Central memory CD8-positive, alpha-beta T cell (primary cell): Measurements from ENCODE around the gene S100Z.
"Not testable (repeated sequence)": the region's sequence is repeated elsewhere in the genome, so short reads cannot be mapped to it uniquely, and the experiment has no call there.

Source experiments
- ATAC-seq: fragments of 150-1000 bp; cut with Tn5 transposase; replicated peaks from 2 replicates; pipeline ENCODE4 v1.10.0; 2022; ENCODE audit warnings: mild to moderate bottlenecking, moderate FRiP score, moderate number of reproducible peaks; ENCODE audit not compliant: poor library complexity, severe bottlenecking; ENCODE audit errors: extremely low read depth
- DNase-seq, 2 donors: peaks; one replicate each; pipeline ENCODE4 v3.0.0; 2021; ENCODE audit warnings: low spot score in 2 of 2
- H3K27ac Mint-ChIP-seq: one replicate; pipeline ENCODE4 v1.8.0; 2022; ENCODE audit warnings: low read depth, mild to moderate bottlenecking, moderate library complexity, mixed read lengths
- H3K27me3 Mint-ChIP-seq: one replicate; pipeline ENCODE4 v1.8.0; 2022; ENCODE audit warnings: mixed read lengths
- H3K36me3 Mint-ChIP-seq: one replicate; pipeline ENCODE4 v1.8.0; 2022; ENCODE audit warnings: mild to moderate bottlenecking, moderate library complexity, mixed read lengths; ENCODE audit not compliant: insufficient read depth
- H3K4me1 Mint-ChIP-seq: one replicate; pipeline ENCODE4 v1.8.0; 2022; ENCODE audit warnings: mixed read lengths
- H3K4me3 Mint-ChIP-seq: one replicate; pipeline ENCODE4 v1.8.0; 2022; ENCODE audit warnings: mild to moderate bottlenecking, moderate library complexity, mixed read lengths
- H3K9me3 Mint-ChIP-seq: one replicate; pipeline ENCODE4 v1.8.0; 2022; ENCODE audit warnings: mixed read lengths

S100Z gene

DNA sequence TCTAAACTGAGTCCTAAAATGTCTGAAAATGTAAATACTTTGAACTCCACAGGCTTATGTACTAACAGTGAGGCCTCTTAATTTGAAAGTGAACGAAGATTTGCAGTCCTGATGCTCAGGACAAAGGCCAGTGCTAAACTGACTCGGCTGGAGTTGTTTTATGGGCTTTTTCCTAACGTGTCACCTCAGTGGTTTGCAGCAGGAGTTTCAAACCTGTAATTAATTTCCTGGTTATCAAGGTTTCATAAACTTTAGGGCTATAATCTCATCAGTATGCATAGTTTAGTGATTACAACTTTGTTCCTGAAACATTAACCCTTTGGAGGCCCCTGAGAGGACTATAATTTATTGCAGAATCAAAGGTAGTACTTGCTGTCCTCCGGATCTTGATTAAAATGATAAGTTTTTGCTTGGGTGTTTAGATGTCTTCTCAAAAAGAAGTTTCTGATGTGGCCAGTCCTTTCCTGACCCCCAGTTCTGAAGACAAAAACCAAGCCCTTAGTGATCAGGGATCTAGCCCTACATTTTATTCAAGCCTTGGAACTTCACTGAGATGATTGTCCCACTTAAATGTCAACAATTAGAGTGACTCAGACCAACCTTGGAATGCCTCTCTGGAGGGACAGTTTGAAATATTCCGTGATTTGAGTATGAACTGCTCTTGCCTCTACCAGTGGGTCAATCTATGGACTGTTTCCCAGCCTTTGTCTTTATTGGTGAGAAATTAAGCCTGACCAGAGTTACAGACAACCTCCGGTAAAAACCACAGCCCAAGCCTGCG is 11.1 kb upstream of the S100Z start:
- H3K27ac Mint-ChIP-seq, result no peak overlapping the region
- no peaks in the 10 kb centered on the region for H3K4me1 Mint-ChIP-seq
- ATAC-seq, result no peak
- H3K4me3 Mint-ChIP-seq, result no peak overlapping the region
- DNase-seq, result no peak
- H3K27me3 Mint-ChIP-seq, result peaks cover 18% of the 10 kb centered on the region
- H3K36me3 Mint-ChIP-seq, result no peaks in the 10 kb centered on the region
- H3K9me3 Mint-ChIP-seq, result no peaks in the 10 kb centered on the region

DNA sequence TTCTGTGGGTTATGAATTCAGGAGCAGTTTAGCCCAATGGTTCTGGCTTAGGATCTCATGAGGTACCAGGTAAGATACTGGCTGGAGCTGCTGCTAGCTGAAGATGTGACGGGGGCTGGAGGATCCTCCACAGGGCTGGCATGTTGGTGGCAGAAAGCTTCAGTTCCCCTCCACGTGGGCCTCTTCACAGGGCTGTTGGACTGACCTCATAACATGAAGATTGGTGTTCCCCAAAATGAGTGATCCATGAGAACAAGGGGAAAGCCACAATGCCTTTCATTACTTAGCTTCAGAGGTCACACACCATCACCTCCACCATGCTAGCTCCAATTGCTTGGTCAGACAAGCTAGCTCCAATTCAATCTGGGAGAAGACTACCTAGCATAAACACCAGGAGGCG is 8.5 kb upstream of the S100Z start:
- no peak for DNase-seq
- ATAC-seq, result no peak
- no peaks in the 10 kb centered on the region for H3K36me3 Mint-ChIP-seq
- no peaks in the 10 kb centered on the region for H3K4me1 Mint-ChIP-seq
- H3K27me3 Mint-ChIP-seq, result peaks cover 18% of the 10 kb centered on the region
- H3K9me3 Mint-ChIP-seq, result no peaks in the 10 kb centered on the region
- no peak overlapping the region for H3K27ac Mint-ChIP-seq
- no peak overlapping the region for H3K4me3 Mint-ChIP-seq

DNA sequence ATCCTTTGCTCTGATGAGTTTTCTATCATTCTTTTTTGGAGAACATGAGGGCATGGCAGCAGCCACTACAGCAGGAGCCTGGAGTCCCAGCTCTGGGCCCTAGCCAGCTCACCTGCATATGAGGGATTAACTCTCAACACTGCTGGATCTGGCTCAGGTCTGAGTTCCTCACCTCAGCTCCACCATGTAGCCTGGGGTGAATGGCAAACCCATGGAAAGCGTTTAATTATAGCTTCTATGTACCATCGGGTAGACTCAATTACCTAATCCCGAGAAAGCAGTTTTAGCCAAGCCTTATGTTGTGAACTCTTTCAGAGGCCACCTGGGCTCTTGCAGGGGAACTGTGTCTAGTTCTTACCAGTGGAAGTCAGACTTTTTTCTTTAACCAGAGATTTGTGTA is 3.9 kb upstream of the S100Z start:
- H3K27ac Mint-ChIP-seq, result no peak overlapping the region
- DNase-seq, result no peak
- no peaks in the 10 kb centered on the region for H3K9me3 Mint-ChIP-seq
- ATAC-seq, result no peak
- peaks cover 18% of the 10 kb centered on the region for H3K27me3 Mint-ChIP-seq
- no peaks in the 10 kb centered on the region for H3K36me3 Mint-ChIP-seq
- H3K4me3 Mint-ChIP-seq, result no peak overlapping the region
- peaks cover 5% of the 10 kb centered on the region for H3K4me1 Mint-ChIP-seq

GRCh38 chr5:76850543-76851145 is 830 bp downstream of the S100Z start:
- peaks cover 10% of the 10 kb centered on the region for H3K4me1 Mint-ChIP-seq
- ATAC-seq (no peak), DNase-seq (no peak)
- H3K27ac Mint-ChIP-seq, result no peak overlapping the region
- H3K9me3 Mint-ChIP-seq, result peaks cover 2% of the 10 kb centered on the region
- no peak overlapping the region for H3K4me3 Mint-ChIP-seq
- H3K27me3 Mint-ChIP-seq, result no peaks in the 10 kb centered on the region
- H3K36me3 Mint-ChIP-seq, result no peaks in the 10 kb centered on the region

DNA sequence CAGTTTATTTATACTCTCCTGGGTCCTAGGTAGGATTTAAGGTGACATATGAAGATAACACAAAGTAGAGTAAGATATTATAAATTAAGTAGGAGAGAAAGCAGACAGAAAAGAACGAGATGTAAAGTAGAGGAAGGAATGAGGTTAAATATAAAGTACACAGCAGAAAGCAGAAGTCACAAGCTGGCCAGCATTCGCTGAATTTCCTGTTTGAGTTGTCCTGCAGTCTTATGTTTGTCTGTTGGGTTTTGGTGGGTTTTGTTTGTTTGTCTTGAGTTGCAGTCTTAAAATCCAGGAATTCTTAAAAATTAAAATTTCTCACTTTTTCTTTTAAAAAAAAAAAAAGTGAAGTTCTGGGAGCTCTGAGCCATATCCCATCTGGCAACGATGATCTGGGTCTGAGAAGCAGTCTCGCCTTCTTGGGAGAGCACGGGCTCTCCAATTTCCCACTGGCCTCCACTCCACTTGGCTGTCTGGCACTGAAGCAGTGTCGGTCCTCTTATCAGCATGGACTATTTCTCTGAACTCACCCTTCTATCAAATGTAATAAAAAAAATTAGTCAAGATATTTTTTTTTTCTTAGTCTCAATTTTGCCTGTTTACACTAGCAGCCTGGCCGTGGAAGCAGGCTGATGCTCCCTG is 2.0 kb downstream of the S100Z start:
- DNase-seq (no peak), ATAC-seq (no peak)
- no peak overlapping the region for H3K4me3 Mint-ChIP-seq
- no peaks in the 10 kb centered on the region for H3K36me3 Mint-ChIP-seq
- H3K4me1 Mint-ChIP-seq, result peaks cover 22% of the 10 kb centered on the region
- peaks cover 7% of the 10 kb centered on the region for H3K9me3 Mint-ChIP-seq
- no peaks in the 10 kb centered on the region for H3K27me3 Mint-ChIP-seq
- H3K27ac Mint-ChIP-seq, result no peak overlapping the region

GRCh38 chr5:76852772-76853171 is 3.0 kb downstream of the S100Z start:
- peaks cover 23% of the 10 kb centered on the region for H3K4me1 Mint-ChIP-seq
- no peak for ATAC-seq
- H3K9me3 Mint-ChIP-seq, result peaks cover 7% of the 10 kb centered on the region
- no peak overlapping the region for H3K27ac Mint-ChIP-seq
- DNase-seq, result no peak
- H3K4me3 Mint-ChIP-seq, result no peak overlapping the region
- H3K27me3 Mint-ChIP-seq, result no peaks in the 10 kb centered on the region
- H3K36me3 Mint-ChIP-seq, result no peaks in the 10 kb centered on the region

DNA sequence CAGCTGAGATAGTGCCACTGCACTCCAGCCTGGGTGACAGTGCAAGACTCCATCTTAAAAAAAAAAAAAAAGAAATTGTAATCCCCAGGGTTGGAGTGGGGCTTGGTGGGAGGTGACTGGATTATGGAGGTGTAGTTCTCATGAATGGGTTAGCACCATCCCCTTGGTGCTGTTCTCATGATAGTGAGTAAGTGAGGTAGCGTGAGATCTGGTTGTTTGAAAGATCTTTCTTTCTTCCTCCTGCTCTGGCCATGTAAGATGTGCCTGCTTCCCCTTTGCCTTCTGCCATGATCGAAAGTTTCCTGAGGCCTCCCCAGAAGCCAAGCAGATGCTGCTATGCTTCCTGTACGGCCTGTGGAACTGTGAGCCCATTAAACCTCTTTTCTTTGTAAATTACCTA is 3.9 kb downstream of the S100Z start:
- not testable (repeated sequence) for ATAC-seq, H3K36me3 Mint-ChIP-seq, H3K27ac Mint-ChIP-seq, H3K9me3 Mint-ChIP-seq, DNase-seq, H3K27me3 Mint-ChIP-seq, H3K4me3 Mint-ChIP-seq
- peaks cover 23% of the 10 kb centered on the region for H3K4me1 Mint-ChIP-seq

DNA sequence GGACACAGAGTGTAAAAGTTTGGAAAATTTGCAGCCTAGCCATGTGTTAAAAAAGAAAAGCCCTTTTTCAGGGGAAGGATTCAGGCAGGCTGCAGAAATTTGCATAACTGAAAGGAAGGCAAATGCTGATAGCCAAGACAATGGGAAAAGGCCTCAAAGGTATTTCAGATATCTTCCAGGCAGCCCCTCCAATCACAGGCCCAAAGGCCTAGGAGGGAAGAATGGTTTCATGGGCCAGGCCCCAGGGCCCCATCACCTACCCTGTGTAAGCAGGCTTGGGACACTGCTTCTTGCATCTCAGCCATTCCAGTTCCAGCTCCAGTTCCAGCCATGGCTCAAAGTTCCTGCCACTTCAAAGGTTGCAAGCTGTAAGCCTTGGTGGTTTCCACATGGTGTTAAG is 4.8 kb downstream of the S100Z start:
- Mint-ChIP-seq H3K4me1 (peaks cover 22% of the 10 kb centered on the region), H3K27ac (no peak overlapping the region), H3K4me3 (no peak overlapping the region), H3K9me3 (peaks cover 7% of the 10 kb centered on the region), H3K27me3 (no peaks in the 10 kb centered on the region), H3K36me3 (no peaks in the 10 kb centered on the region)
- ATAC-seq (no peak), DNase-seq (no peak)

DNA sequence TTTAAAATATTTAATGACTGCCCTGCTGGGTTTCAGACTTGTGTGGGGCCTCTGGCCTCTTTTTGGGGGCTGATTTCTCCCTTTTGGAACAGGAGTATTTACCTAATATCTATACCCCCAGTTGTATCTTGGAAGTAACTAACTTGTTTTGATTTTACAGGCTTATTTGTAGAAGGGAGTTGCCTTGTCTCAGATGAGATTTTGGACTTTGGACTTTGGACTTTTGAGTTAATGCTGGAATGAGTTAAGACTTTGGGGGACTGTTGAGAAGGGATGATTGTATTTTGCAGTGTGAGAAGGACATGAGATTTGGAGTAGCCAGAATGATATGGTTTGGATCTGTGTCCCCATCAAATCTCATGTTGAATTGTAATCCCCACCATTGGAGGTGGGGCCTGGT is 5.7 kb downstream of the S100Z start:
- Mint-ChIP-seq H3K4me1 (peaks cover 17% of the 10 kb centered on the region), H3K27ac (peak overlapping the region; percentile 52)
- not testable (repeated sequence) for H3K27me3 Mint-ChIP-seq, ATAC-seq, H3K9me3 Mint-ChIP-seq, H3K36me3 Mint-ChIP-seq, H3K4me3 Mint-ChIP-seq, DNase-seq

GRCh38 chr5:76855961-76856360 is 6.1 kb downstream of the S100Z start:
- DNase-seq (no peak), ATAC-seq (peak; percentile 60)
- H3K4me3 Mint-ChIP-seq, result no peak overlapping the region
- H3K9me3 Mint-ChIP-seq, result peaks cover 7% of the 10 kb centered on the region
- H3K4me1 Mint-ChIP-seq, result peaks cover 17% of the 10 kb centered on the region
- H3K27ac Mint-ChIP-seq, result peak overlapping the region; percentile 52
- H3K36me3 Mint-ChIP-seq, result no peaks in the 10 kb centered on the region
- H3K27me3 Mint-ChIP-seq, result no peaks in the 10 kb centered on the region

GRCh38 chr5:76856800-76857199 is 7.0 kb downstream of the S100Z start:
- ATAC-seq, H3K9me3 Mint-ChIP-seq, DNase-seq, H3K36me3 Mint-ChIP-seq, H3K4me3 Mint-ChIP-seq, H3K27me3 Mint-ChIP-seq: not testable (repeated sequence)
- Mint-ChIP-seq H3K4me1 (peaks cover 17% of the 10 kb centered on the region), H3K27ac (peak overlapping the region; percentile 52)

DNA sequence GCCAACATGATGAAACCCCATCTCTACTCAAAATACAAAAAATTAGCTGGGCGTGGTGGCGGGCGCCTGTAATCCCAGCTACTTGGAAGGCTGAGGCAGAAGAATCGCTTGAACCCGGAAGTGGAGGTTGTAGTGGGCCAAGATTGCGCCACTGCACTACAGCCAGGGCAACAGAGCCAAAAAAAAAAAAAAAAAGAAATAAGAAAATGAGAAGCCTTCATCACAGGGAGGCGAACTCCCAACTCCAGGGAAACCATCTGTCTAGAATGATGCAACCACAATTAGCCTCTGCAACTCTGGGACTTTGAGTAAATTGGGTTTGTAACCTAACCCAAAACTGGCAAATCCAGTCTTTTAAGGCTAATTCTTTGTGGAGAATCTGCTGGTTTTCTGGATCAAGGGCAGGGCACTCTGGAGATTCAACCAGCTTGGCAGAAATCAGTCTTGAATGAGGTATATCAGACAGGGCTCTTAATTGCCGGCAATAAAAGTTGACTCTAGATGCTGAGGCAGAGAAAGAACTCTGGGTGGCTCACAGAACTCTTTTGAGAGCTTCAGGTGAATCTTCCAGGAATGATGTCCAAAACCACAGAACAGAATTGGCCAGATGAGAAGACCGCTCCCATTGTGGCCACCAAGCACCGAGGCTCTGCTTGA is 9.9 kb downstream of the S100Z start:
- H3K9me3 Mint-ChIP-seq, result peaks cover 7% of the 10 kb centered on the region

More for the DNA sequence above, 9.9 kb downstream of the S100Z start:
- Mint-ChIP-seq H3K27ac (no peak overlapping the region), H3K4me1 (peaks cover 17% of the 10 kb centered on the region), H3K36me3 (no peaks in the 10 kb centered on the region), H3K4me3 (no peak overlapping the region), H3K27me3 (no peaks in the 10 kb centered on the region)
- ATAC-seq (no peak), DNase-seq (no peak)
